IPS DF 6.9 (cell line): Measurements from ENCODE around the gene GAS7.

Experiments
- DNase-seq: peaks from one replicate; pipeline ENCODE4 v3.0.0-alpha.2; 2013; ENCODE audit warnings: low read depth, low spot score
- H3K27ac ChIP-seq: one replicate; pipeline ENCODE4 v1.5.1; 2013; ENCODE audit warnings: low read length, control low read depth
- H3K27me3 ChIP-seq: 2 replicates; pipeline ENCODE4 v1.6.1; 2013; ENCODE audit warnings: mild to moderate bottlenecking, low read length; ENCODE audit not compliant: control insufficient read depth, insufficient read depth
- H3K36me3 ChIP-seq: 2 replicates; pipeline ENCODE4 v1.6.1; 2013; ENCODE audit warnings: low read length; ENCODE audit not compliant: control insufficient read depth, insufficient read depth
- H3K4me1 ChIP-seq: 2 replicates; pipeline ENCODE4 v1.6.1; 2013; ENCODE audit warnings: low read length; ENCODE audit not compliant: control insufficient read depth, insufficient read depth
- H3K4me3 ChIP-seq: 2 replicates; pipeline ENCODE4 v1.5.1; 2013; ENCODE audit warnings: mild to moderate bottlenecking, low read length
- H3K9me3 ChIP-seq: 2 replicates; pipeline ENCODE4 v1.6.1; 2013; ENCODE audit warnings: low read length, inconsistent platforms; ENCODE audit not compliant: control insufficient read depth, insufficient read depth
- WGBS: extraction: QIAGEN DNeasy Blood & Tissue Kit; methylation state at CpG from one replicate; pipeline ENCODE4 v1.1.7; 2013; ENCODE audit warnings: mixed read lengths, missing lambda C conversion rate; ENCODE audit not compliant: insufficient read length, insufficient coverage; 5-methylcytosine and 5-hydroxymethylcytosine counted together

Gene GAS7

DNA sequence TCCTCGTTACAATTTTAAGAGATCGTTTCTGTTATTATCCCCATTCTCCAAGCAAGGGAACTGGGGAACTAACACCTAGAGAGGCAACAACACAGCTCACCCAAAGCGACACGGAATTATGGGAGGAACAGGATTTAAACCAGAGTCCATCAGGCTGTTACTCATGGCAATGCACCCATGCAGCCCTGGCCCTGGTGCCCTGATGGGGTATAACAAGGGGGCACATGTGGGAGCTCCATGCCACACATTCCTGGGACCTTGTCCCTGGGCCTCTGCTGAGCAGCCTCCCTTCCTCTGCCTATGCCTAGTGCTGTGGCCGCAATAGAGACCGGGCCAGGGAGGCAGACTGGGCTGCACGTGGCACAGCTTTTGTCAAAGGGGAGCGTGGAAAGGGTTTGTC is 280.1 kb downstream of the GAS7 start:
- WGBS = no CpG with 5 or more reads among the region's 8 CpGs
- no peak for DNase-seq
- Histone ChIP-seq H3K36me3 (no peaks in the 10 kb centered on the region; the same call in 1 of the 2 replicates), H3K4me3 (no peak overlapping the region), H3K27ac (no peak overlapping the region), H3K4me1 (no peaks in the 10 kb centered on the region), H3K9me3 (no peaks in the 10 kb centered on the region), H3K27me3 (no peaks in the 10 kb centered on the region)

DNA sequence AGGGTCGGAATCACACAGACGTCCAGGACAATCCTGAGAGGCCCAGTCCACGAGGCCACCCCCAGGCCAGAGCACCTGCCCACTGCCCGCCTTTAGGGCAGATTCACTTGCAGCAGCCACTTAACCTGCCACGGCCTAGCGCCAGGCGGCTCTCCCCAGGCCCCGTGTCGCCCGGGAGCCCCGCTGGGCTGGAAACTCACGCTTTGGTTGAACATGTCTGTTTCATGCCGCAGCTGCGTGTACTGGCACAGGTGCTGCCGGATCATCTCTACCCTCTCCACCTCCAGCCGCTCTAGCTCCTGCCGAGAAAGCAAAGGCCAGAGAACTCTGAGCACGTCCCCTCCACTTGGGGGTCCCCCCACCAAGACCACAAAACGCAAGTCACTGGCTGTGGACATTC is 280.6 kb downstream of the GAS7 start:
- no peak overlapping the region for H3K4me3 ChIP-seq
- DNase-seq = no peak
- H3K27ac ChIP-seq = no peak overlapping the region
- no peaks in the 10 kb centered on the region for H3K4me1 ChIP-seq
- H3K36me3 ChIP-seq = no peaks in the 10 kb centered on the region; the same call in 1 of the 2 replicates
- H3K27me3 ChIP-seq = no peaks in the 10 kb centered on the region
- WGBS = no CpG with 5 or more reads among the region's 19 CpGs
- H3K9me3 ChIP-seq = no peaks in the 10 kb centered on the region

DNA sequence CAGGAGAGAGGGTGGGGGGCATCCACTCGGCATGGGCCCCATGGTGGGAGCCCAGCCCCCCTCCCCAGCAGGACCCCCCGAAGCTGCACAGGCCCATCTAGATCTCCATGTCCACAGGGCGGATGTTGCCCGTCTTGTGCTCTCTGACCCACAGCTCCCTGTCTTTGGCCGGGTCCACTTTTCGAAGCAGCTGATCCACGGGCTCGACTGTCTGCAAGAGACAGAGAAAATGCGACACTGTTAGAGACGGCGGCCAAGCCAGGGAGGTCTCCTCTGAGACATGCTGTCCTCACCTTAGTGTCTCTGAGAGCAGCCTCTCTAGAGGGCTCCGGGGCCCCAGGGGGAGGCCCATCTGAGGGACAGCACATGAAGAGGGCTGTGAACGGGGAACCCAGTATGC is 281.3 kb downstream of the GAS7 start:
- no peak for DNase-seq
- Histone ChIP-seq H3K27ac (no peak overlapping the region), H3K4me3 (no peak overlapping the region), H3K36me3 (no peaks in the 10 kb centered on the region; the same call in 1 of the 2 replicates), H3K9me3 (no peaks in the 10 kb centered on the region), H3K4me1 (no peaks in the 10 kb centered on the region), H3K27me3 (no peaks in the 10 kb centered on the region)
- no CpG with 5 or more reads among the region's 13 CpGs for WGBS

DNA sequence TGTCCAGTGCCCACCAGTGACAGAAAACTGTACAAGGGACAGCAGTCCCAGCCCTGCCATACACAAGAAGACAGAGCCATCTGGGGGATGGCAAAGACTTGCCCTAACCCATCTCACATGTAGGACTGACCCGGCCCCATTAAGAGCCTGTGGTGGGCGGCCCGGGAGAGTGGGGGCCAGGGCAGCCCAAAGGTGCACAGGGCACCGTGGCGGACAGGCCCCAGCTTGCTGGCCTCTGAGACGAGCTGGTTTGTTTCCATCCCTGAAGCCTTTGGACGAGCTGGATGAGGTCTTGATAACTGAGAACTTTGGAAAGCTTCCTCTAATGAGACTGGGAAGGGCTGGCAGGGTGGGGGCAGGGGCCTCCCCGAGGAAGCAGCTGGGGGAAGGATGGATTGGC is 282.3 kb downstream of the GAS7 start:
- Histone ChIP-seq H3K9me3 (no peaks in the 10 kb centered on the region), H3K27me3 (no peaks in the 10 kb centered on the region), H3K4me1 (no peaks in the 10 kb centered on the region), H3K27ac (no peak overlapping the region), H3K36me3 (no peaks in the 10 kb centered on the region; the same call in 1 of the 2 replicates), H3K4me3 (no peak overlapping the region)
- DNase-seq = no peak
- WGBS = no CpG with 5 or more reads among the region's 8 CpGs

DNA sequence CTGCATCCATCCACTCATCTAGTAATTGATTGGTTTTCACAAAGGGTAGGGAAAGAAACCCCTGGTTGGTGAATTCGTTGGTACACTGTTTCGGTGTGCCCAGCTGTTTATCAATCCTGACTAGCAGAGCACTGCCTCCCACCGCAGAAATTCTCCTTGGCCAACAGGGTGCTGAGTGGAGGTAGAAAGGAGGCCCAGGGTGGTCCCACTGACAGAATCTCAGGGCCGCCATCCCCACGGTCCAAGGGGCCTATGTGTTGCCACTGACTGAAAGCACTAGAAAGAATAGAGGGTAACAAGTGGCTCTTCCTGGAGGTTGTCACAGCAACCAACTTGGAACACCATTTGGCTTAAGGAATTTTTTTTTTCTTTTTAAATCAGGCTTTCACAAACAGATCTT is 284.9 kb downstream of the GAS7 start:
- no peak overlapping the region for H3K4me3 ChIP-seq
- H3K36me3 ChIP-seq = no peaks in the 10 kb centered on the region; the same call in 1 of the 2 replicates
- no peak for DNase-seq
- no peaks in the 10 kb centered on the region for H3K4me1 ChIP-seq
- H3K9me3 ChIP-seq = no peaks in the 10 kb centered on the region
- no peaks in the 10 kb centered on the region for H3K27me3 ChIP-seq
- no peak overlapping the region for H3K27ac ChIP-seq
- WGBS = no CpG with 5 or more reads among the region's 5 CpGs

DNA sequence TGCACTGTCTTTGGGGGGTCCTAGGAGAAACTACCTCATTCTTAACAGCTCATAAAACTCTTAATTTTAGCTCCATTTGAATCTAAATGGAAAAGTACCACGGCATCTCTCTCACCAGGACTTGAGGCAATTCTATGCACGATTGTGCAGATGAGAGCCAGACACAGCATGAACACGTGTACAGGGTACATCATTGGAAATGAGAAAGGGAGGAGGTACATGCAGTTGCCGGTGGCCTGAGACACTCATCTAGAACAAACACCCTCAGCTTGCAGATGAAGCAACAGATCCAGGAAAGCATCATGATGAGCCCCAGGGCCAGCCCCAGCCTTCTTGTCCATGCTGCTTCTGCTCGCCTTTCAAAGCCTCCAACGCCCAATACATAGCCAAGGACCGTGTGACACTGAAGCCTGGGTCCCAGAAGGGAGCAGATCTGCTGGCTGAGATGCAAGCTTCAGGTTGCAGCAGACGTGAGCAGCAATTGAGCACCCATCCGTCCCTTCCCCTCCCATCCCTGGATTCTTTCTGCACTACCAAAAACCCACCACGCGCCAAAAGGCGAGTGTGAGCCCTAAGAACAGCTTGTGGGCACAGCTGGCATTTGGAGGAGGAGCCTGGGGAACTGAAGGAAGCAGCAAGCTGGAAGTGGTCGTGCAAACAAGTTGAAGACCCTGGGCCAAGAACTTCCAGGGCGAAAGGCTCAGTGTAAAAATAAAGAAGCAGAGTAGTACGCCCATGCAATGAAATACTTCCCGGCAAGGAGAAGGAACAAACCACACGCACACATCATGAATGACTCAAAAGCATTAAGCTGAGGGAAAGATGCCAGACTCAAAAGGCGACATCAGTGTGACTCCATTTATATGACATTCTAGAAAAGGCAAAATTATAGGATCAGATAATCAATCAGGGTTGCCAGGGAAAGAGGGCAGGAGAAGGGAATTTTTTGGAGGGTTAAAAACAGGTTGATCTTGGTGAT is 286.0 kb downstream of the GAS7 start:
- no peaks in the 10 kb centered on the region for H3K4me1 ChIP-seq
- no peaks in the 10 kb centered on the region for H3K9me3 ChIP-seq
- no peak overlapping the region for H3K4me3 ChIP-seq
- H3K27me3 ChIP-seq = no peaks in the 10 kb centered on the region
- H3K36me3 ChIP-seq = no peaks in the 10 kb centered on the region; the same call in 1 of the 2 replicates
- no CpG with 5 or more reads among the region's 18 CpGs for WGBS
- no peak overlapping the region for H3K27ac ChIP-seq
- DNase-seq = no peak

DNA sequence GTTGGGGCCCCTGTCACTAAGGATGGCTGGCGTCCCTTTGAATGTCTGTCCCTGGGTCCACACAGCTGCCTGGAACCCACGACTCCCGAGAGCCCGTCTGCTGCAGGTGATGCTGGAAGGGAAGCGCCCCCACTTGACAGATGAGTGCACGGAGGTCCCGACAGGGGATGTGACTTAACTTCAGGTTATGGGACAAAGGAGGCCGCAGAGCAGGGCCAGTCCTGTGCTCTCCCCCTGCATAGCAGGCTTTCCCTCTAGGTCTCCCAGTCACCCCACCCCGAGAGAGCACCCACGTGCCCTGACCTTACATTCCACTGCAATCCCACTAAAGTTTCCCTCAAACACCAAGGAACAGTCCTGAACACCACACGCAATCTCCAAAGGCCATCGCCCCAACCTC is 287.3 kb downstream of the GAS7 start:
- no peak overlapping the region for H3K4me3 ChIP-seq
- H3K36me3 ChIP-seq = no peaks in the 10 kb centered on the region
- H3K9me3 ChIP-seq = no peaks in the 10 kb centered on the region
- H3K4me1 ChIP-seq = no peaks in the 10 kb centered on the region
- WGBS = no CpG with 5 or more reads among the region's 12 CpGs
- no peak for DNase-seq
- no peaks in the 10 kb centered on the region for H3K27me3 ChIP-seq
- no peak overlapping the region for H3K27ac ChIP-seq

DNA sequence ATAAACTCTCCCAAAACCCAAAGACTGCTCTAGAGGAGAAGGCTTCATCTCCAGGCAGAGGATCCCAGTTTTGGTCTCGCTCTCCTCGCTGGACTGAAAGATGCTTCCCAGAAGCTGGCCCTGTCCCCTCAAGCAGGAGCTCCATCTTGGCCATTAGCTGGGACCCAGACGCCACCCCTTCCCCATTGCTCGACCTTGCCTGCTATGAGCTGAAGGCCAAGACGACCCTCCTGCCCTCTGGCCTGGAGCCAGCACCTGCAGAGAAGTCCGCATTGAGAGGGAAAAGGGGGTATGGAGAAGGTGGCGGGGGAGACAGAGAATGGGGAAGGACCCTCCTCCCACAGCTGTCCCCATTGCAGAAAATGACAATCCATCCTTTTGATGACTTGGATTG is 289.8 kb downstream of the GAS7 start:
- Histone ChIP-seq H3K4me3 (no peak overlapping the region), H3K9me3 (no peaks in the 10 kb centered on the region), H3K36me3 (no peaks in the 10 kb centered on the region), H3K27ac (no peak overlapping the region), H3K27me3 (no peaks in the 10 kb centered on the region), H3K4me1 (no peaks in the 10 kb centered on the region)
- no peak for DNase-seq
- no CpG with 5 or more reads among the region's 7 CpGs for WGBS

DNA sequence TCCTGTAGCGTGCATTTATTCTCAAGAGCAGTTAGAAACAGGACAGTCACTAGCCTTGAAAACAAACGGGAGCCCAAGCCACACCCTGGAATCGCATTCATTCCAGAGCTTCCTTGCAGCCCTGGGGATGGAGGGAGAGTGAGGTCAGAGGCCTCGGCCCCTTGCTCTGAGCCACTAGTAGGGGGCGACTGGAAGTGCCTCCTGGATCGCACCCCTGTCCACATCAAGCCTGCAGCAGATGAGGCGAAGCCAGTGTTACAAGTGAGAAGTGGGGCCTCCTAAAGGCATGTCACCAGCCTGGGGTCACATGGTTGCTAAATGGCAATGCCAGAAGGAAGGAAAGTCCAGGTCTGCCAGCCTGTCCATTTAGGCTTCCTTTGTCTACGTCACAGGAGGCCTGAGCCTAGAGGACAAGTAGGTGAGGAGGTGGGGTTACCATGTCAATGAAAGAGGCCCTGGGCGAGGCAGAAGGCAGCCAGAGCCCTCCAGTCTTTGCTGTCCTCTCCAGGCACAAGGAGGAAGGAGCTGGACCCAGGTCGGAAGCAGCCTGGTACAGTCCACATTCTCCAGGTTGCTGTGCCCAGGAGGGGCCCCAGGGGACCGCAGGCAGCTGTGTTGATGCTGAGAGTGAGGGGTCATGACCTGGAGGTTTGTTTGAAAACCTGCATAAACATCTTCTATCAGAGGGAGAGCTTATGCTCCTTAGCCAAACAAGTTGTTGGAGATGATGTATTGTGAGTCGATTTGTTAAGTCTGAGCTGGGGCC is 290.3 kb downstream of the GAS7 start:
- WGBS = no CpG with 5 or more reads among the region's 12 CpGs

DNA sequence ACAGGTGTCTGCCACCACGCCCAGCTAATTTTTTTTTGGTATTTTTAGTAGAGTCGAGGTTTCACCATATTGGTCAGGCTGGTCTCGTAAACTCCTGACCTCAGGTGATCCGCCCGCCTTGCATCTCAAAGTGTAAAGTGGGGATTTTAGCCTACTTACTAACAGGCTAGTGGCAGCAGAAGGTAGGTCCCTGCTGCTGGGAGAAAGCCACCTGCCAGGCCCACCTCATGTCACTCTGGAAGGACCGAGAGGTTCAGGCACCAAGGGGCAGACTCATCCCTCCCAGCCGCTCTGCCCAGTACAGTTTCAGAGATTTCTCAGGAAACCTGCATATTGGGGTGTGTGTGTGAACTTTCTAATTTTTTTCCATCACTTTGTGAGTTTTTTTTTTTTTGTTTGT is 291.3 kb downstream of the GAS7 start:
- Histone ChIP-seq H3K4me3 (no peak overlapping the region), H3K9me3 (no peaks in the 10 kb centered on the region), H3K27ac (no peak overlapping the region), H3K27me3 (no peaks in the 10 kb centered on the region), H3K36me3 (no peaks in the 10 kb centered on the region), H3K4me1 (no peaks in the 10 kb centered on the region)
- no CpG with 5 or more reads among the region's 7 CpGs for WGBS
- DNase-seq = no peak

More for the DNA sequence above, 290.3 kb downstream of the GAS7 start:
- H3K4me1 ChIP-seq = no peaks in the 10 kb centered on the region
- H3K36me3 ChIP-seq = no peaks in the 10 kb centered on the region
- no peak overlapping the region for H3K27ac ChIP-seq
- no peaks in the 10 kb centered on the region for H3K27me3 ChIP-seq
- no peaks in the 10 kb centered on the region for H3K9me3 ChIP-seq
- no peak overlapping the region for H3K4me3 ChIP-seq
- no peak for DNase-seq
